Esophagus muscularis mucosa (tissue), 4 donors: ENCODE results near the gene MOB3B. TPM values are rescaled to one million over a fixed set of nuclear protein-coding genes. Genes with fewer than 3 reads are reported as not detected.
A peak's percentile ranks its signal among the peaks of the same experiment; 100 is the strongest.
"Not testable (repeated sequence)": the region's sequence is repeated elsewhere in the genome, so short reads cannot be mapped to it uniquely, and the experiment has no call there.

Experiments used
- DNase-seq: peaks from one replicate; pipeline ENCODE4 v3.0.0-alpha.2; 2017; ENCODE audit errors: extremely low spot score
- H3K27ac ChIP-seq, 4 donors: fragments of 200-600 bp; sonication (generic); replicated peaks in 1 of 4; 1 replicate in 3 of 4; 2 replicates in 1 of 4; pipeline ENCODE4 v1.5.1; 2016 to 2019; ENCODE audit warnings: mild to moderate bottlenecking in 1 of 4
- H3K27me3 ChIP-seq, 4 donors: fragments of 200-600 bp; sonication (generic); one replicate each; pipeline versions ENCODE4 v1.5.1 to v1.6.0; 2016 to 2019
- H3K36me3 ChIP-seq, 4 donors: fragments of 200-600 bp; sonication (generic); one replicate each; pipeline ENCODE4 v1.5.1; 2016 to 2019
- H3K4me1 ChIP-seq, 4 donors: fragments of 200-600 bp; sonication (generic); one replicate each; pipeline ENCODE4 v1.5.1; 2016 to 2019
- H3K4me3 ChIP-seq, 4 donors: fragments of 200-600 bp; sonication (generic); 1 replicate in 2 of 4; 2 replicates in 2 of 4; pipeline ENCODE4 v1.5.1; 2016 to 2019; ENCODE audit warnings: mild to moderate bottlenecking in 4 of 4, moderate library complexity in 1 of 4
- H3K9me3 ChIP-seq, 4 donors: fragments of 200-600 bp; sonication (generic); 1 replicate in 3 of 4; 2 replicates in 1 of 4; pipeline ENCODE4 v1.5.1; 2016 to 2019
- CTCF ChIP-seq, 3 experiments: fragments of 200-600 bp in 2 of 3; fragments of 450-650 bp in 1 of 3; sonication (generic) in 2 of 3; IDR thresholded peaks; one replicate each; pipeline ENCODE4 v1.5.1; 2017 to 2019; ENCODE audit warnings: antibody characterized with exemption in 3 of 3, mild to moderate bottlenecking in 2 of 3, moderate library complexity in 1 of 3
- EP300 ChIP-seq: sonication (generic); formaldehyde crosslinking; IDR thresholded peaks from one replicate; pipeline ENCODE4 v1.6.1; 2017; ENCODE audit warnings: antibody characterized with exemption
- POLR2A ChIP-seq: fragments of 450-650 bp; IDR thresholded peaks from one replicate; pipeline ENCODE4 v1.6.1; 2017; ENCODE audit warnings: antibody characterized with exemption, moderate library complexity, mild to moderate bottlenecking, low read depth
- POLR2AphosphoS5 ChIP-seq, 2 donors: sonication (generic); formaldehyde crosslinking; IDR thresholded peaks; one replicate each; pipeline ENCODE4 v1.6.1; 2017; ENCODE audit warnings: antibody characterized with exemption in 2 of 2
- WGBS: methylation state at CpG from one replicate; pipeline ENCODE4 v1.1.5; 2018; 5-methylcytosine and 5-hydroxymethylcytosine counted together
- intact Hi-C: fragments of 100-400 bp; cut with DNase I; formaldehyde crosslinking; loops from one replicate; pipeline ENCODE4 v1.15.1; 2023
- total RNA-seq, 4 donors: library from RNA; depleted of rRNA; stranded (reverse); fragments of >200 nt; gene quantifications; one replicate each; pipeline versions ENCODE4 v1.1.0 to v1.2.1, GENCODE V29; 2016

The MOB3B gene
- total RNA-seq, 4 donors from 2014 or later: 7.6 to 11.6 (median 9.5) TPM

- Histone ChIP-seq H3K27ac (no peak overlapping the region), H3K9me3 (no peaks in the 10 kb centered on the region), H3K4me3 (no peak overlapping the region), H3K36me3 (no peaks in the 10 kb centered on the region), H3K27me3 (no peaks in the 10 kb centered on the region), H3K4me1 (no peaks in the 10 kb centered on the region)
- intact Hi-C loops: no loop called here
- TF ChIP-seq POLR2A (no peak), CTCF (IDR thresholded peaks at IDR 0.05) (no peak), EP300 (no peak), POLR2AphosphoS5 (IDR thresholded peaks at IDR 0.05) (no peak)
- WGBS: 96% methylated on average over 2 of the region's 2 CpGs
- DNase-seq: no peak
These were observed 108.0 kb downstream of the MOB3B start for GRCh38 chr9:27421577-27421976.

- 95% methylated on average over 3 of the region's 3 CpGs for WGBS
- H3K4me3 ChIP-seq, DNase-seq, H3K36me3 ChIP-seq, H3K27me3 ChIP-seq, H3K27ac ChIP-seq, H3K9me3 ChIP-seq, H3K4me1 ChIP-seq: not testable (repeated sequence)
- intact Hi-C loops: loop anchor here (10.0 kb wide), 1 partner anchor 95 kb away; no protein-coding TSS in a partner anchor
These were observed 110.1 kb downstream of the MOB3B start for GRCh38 chr9:27419558-27419957.

- TF ChIP-seq POLR2AphosphoS5 (IDR thresholded peaks at IDR 0.05): no peak
- no peak for TF ChIP-seq POLR2A
- TF ChIP-seq CTCF (IDR thresholded peaks at IDR 0.05): no peak
- no peak for TF ChIP-seq EP300
- intact Hi-C loops: loop anchor here (10.0 kb wide), 1 partner anchor 101 kb away; no protein-coding TSS in a partner anchor
- peaks cover 0 to 24% (median 18%) of the 10 kb centered on the region in 4 donors for H3K4me1 ChIP-seq
- no peak for DNase-seq
- peak overlapping the region; percentile 51 to 67 (median 58) for H3K27ac ChIP-seq
- WGBS: 57% methylated on average over 4 of the region's 4 CpGs
- peak overlapping the region in 3 of 4 donors; percentile 27 to 40 (median 31) for H3K4me3 ChIP-seq
- no peaks in the 10 kb centered on the region for H3K27me3 ChIP-seq
- no peaks in the 10 kb centered on the region for H3K9me3 ChIP-seq
- H3K36me3 ChIP-seq: no peaks in the 10 kb centered on the region
These were observed 115.3 kb downstream of the MOB3B start for GRCh38 chr9:27414220-27414761.

- no peak for DNase-seq
- Histone ChIP-seq H3K4me1 (peaks cover 0 to 24% (median 18%) of the 10 kb centered on the region in 4 donors), H3K27ac (peak overlapping the region; percentile 51 to 67 (median 58)), H3K9me3 (no peaks in the 10 kb centered on the region), H3K4me3 (peak overlapping the region; percentile 16 to 40 (median 29)), H3K27me3 (no peaks in the 10 kb centered on the region), H3K36me3 (no peaks in the 10 kb centered on the region)
- TF ChIP-seq POLR2A (no peak), POLR2AphosphoS5 (IDR thresholded peaks at IDR 0.05) (no peak), EP300 (no peak), CTCF (IDR thresholded peaks at IDR 0.05) (no peak)
- 55% methylated on average over 6 of the region's 6 CpGs for WGBS
- intact Hi-C loops: loop anchor here (10.0 kb wide), 1 partner anchor 101 kb away; no protein-coding TSS in a partner anchor
These were observed 115.9 kb downstream of the MOB3B start for GRCh38 chr9:27413511-27414219.

GRCh38 chr9:27412963-27413362 is 116.7 kb downstream of the MOB3B start:
- no peak for TF ChIP-seq CTCF (IDR thresholded peaks at IDR 0.05)
- TF ChIP-seq POLR2AphosphoS5 (IDR thresholded peaks at IDR 0.05): no peak
- no peak for TF ChIP-seq EP300
- TF ChIP-seq POLR2A: no peak
- intact Hi-C loops: loop anchor here (10.0 kb wide), 1 partner anchor 102 kb away; no protein-coding TSS in a partner anchor
- H3K4me3 ChIP-seq: peak overlapping the region; percentile 16 to 40 (median 29)

More at GRCh38 chr9:27412963-27413362, 116.7 kb downstream of the MOB3B start:
- peaks cover under 1 to 27% (median 22%) of the 10 kb centered on the region in 4 donors for H3K4me1 ChIP-seq
- H3K36me3 ChIP-seq: no peaks in the 10 kb centered on the region
- H3K27ac ChIP-seq: peak overlapping the region; percentile 24 to 67 (median 57)
- H3K9me3 ChIP-seq: no peaks in the 10 kb centered on the region
- no peaks in the 10 kb centered on the region for H3K27me3 ChIP-seq
- DNase-seq: no peak
- 64% methylated on average over 2 of the region's 2 CpGs for WGBS
